Endothelial cell of umbilical vein (primary cell): Measurements from ENCODE around the gene WLS. TPM values are rescaled to one million over a fixed set of nuclear protein-coding genes. Genes with fewer than 3 reads are reported as not detected.

Experiments used
- BruUV-seq: library from RNA; stranded (reverse); fragments of 400-500 nt; replicated peaks from 2 replicates; lab custom pipeline; 2021; lab: Mats Ljungman, UMichigan
- CTCF ChIA-PET: fragments of 300-600, 350-600 bp; sonication (Branson Sonifier 250); formaldehyde crosslinking; loops from one replicate; lab custom pipeline; 2021; ENCODE audit warnings: antibody characterized with exemption, inconsistent platforms; lab: Charles Lee
- POLR2A ChIA-PET: fragments of 300-600, 350-600 bp; sonication (Branson Sonifier 250); formaldehyde crosslinking; loops from one replicate; lab custom pipeline; 2021; ENCODE audit warnings: antibody characterized with exemption, inconsistent platforms; lab: Charles Lee
- DNase-seq: peaks from one replicate; pipeline ENCODE4 v3.0.0-alpha.2; 2011; ENCODE audit warnings: low read depth, low spot score
- FAIRE-seq: peaks from 2 replicates; lab custom pipeline; 2011; peaks lifted over from hg19 to GRCh38; lab: Jason Lieb, UNC
- H2AFZ ChIP-seq: 2 replicates; pipeline ENCODE4 v1.6.0; 2012; ENCODE audit warnings: low read depth, low read length, control low read depth, inconsistent platforms
- H3K27ac ChIP-seq: 2 replicates; pipeline ENCODE4 v1.5.1; 2011; ENCODE audit warnings: low read depth, mild to moderate bottlenecking, control low read depth, low read length, moderate library complexity; ENCODE audit not compliant: insufficient read depth
- H3K27me3 ChIP-seq, 2 experiments: 2 replicates each; pipeline versions ENCODE4 v1.6.0 to v1.6.1; 2011; ENCODE audit warnings: low read length in 2 of 2, mixed read lengths in 1 of 2; ENCODE audit not compliant: control insufficient read depth in 2 of 2, insufficient read depth in 2 of 2
- H3K36me3 ChIP-seq, 2 experiments: 2 replicates in 1 of 2; 3 replicates in 1 of 2; pipeline ENCODE4 v1.5.1; 2011; ENCODE audit warnings: low read length in 2 of 2, mild to moderate bottlenecking in 1 of 2, moderate library complexity in 1 of 2; ENCODE audit not compliant: control insufficient read depth in 2 of 2, insufficient read depth in 2 of 2; ENCODE audit errors: extremely low read depth in 1 of 2
- H3K4me1 ChIP-seq: 3 replicates; pipeline ENCODE4 v1.5.1; 2011; ENCODE audit warnings: mild to moderate bottlenecking, low read length; ENCODE audit not compliant: control insufficient read depth, insufficient read depth; ENCODE audit errors: extremely low read depth
- H3K4me2 ChIP-seq: 2 replicates; pipeline ENCODE4 v1.6.1; 2011; ENCODE audit warnings: low read length, control low read depth, mixed read lengths; ENCODE audit not compliant: insufficient read depth
- H3K4me3 ChIP-seq, 3 experiments: fragments of 200-600 bp in 1 of 3; sonication (generic), shearing (Covaris generic) in 1 of 3; replicated peaks in 1 of 3; 2 replicates each; pipeline ENCODE4 v1.5.1; 2011 to 2016; ENCODE audit warnings: control low read depth in 3 of 3, low read length in 3 of 3, mild to moderate bottlenecking in 2 of 3, inconsistent platforms in 1 of 3, low read depth in 1 of 3, moderate library complexity in 1 of 3; ENCODE audit not compliant: insufficient read depth in 1 of 3
- H3K79me2 ChIP-seq: 2 replicates; pipeline ENCODE4 v1.6.0; 2012; ENCODE audit warnings: low read length, inconsistent platforms; ENCODE audit not compliant: control insufficient read depth, insufficient read depth
- H3K9ac ChIP-seq: replicated peaks from 2 replicates; pipeline ENCODE3; 2011; ENCODE audit warnings: low read length, control low read depth; ENCODE audit not compliant: insufficient read depth; ENCODE audit errors: extremely low read depth
- H3K9me1 ChIP-seq: replicated peaks from 3 replicates; pipeline ENCODE4 v1.6.0; 2011; ENCODE audit warnings: mild to moderate bottlenecking, low read length; ENCODE audit not compliant: control insufficient read depth, insufficient read depth; ENCODE audit errors: extremely low read depth
- H3K9me3 ChIP-seq: replicated peaks from 2 replicates; pipeline ENCODE4 v1.5.1; 2012; ENCODE audit warnings: low read length, inconsistent platforms; ENCODE audit not compliant: control insufficient read depth, insufficient read depth
- H4K20me1 ChIP-seq: replicated peaks from 2 replicates; pipeline ENCODE3; 2011; ENCODE audit warnings: mild to moderate bottlenecking, low read length; ENCODE audit not compliant: control insufficient read depth, insufficient read depth; ENCODE audit errors: extremely low read depth
- CTCF ChIP-seq, 2 donors: IDR thresholded peaks; 1 replicate in 1 of 2; 2 replicates in 1 of 2; pipeline ENCODE4 v1.5.1; 2011; ENCODE audit warnings: low read length in 2 of 2, mild to moderate bottlenecking in 2 of 2, moderate library complexity in 2 of 2, control low read depth in 1 of 2, inconsistent platforms in 1 of 2, low read depth in 1 of 2; ENCODE audit not compliant: insufficient read depth in 1 of 2; ENCODE audit errors: extremely low read depth in 1 of 2
- FOS ChIP-seq: IDR thresholded peaks from 2 replicates; pipeline ENCODE4 v1.6.1; 2011; ENCODE audit warnings: mild to moderate bottlenecking, low read length, moderate library complexity, borderline replicate concordance; ENCODE audit not compliant: insufficient read depth
- MAX ChIP-seq: IDR thresholded peaks from 2 replicates; pipeline ENCODE4 v1.6.1; 2011; ENCODE audit not compliant: insufficient read depth, insufficient read length
- POLR2A ChIP-seq: IDR thresholded peaks from 2 replicates; pipeline ENCODE4 v1.6.1; 2012; ENCODE audit warnings: low read depth, mild to moderate bottlenecking, control low read depth, low read length
- POLR2AphosphoS5 ChIP-seq: IDR thresholded peaks from 2 replicates; pipeline ENCODE4 v1.6.1; 2012; ENCODE audit warnings: low read depth, mild to moderate bottlenecking, control low read depth, low read length, moderate library complexity; ENCODE audit not compliant: insufficient read depth
- dilution Hi-C: fragments of 300-500 bp; cut with MboI; formaldehyde crosslinking; loops from one replicate; pipeline ENCODE4 v1.15.0; 2019; ENCODE audit warnings: low sequenced_read_pairs; ENCODE audit not compliant: extremely low pct_ligation_motif_present
- intact Hi-C: fragments of 100-400 bp; cut with micrococcal nuclease; formaldehyde crosslinking; loops from one replicate; pipeline ENCODE4 v1.10.0; 2022
- polyA plus RNA-seq, 4 experiments: library from polyadenylated mRNA; depleted of rRNA in 3 of 4; stranded (reverse) in 3 of 4; unstranded in 1 of 4; fragments of >200 nt; gene quantifications; 2 replicates each; pipeline versions ENCODE4 v1.2.1 to v1.2.3, GENCODE V29; 2011 to 2012; ENCODE audit warnings: missing spikeins in 1 of 4
- total RNA-seq: library from RNA; stranded (reverse); gene quantifications from 2 replicates; pipeline ENCODE4 v1.2.3, GENCODE V29; 2021

The WLS gene
- total and polyA plus RNA-seq, 2 donors (not counting 3 experiments of a cell fraction or from before 2014, with no cell fraction given): 121 to 199 TPM

GRCh38 chr1:68093737-68094136, 138.6 kb downstream of the WLS start:
- H3K9me1 ChIP-seq: no peaks in the 10 kb centered on the region
- no peaks in the 10 kb centered on the region for H4K20me1 ChIP-seq
- H3K4me1 ChIP-seq: no peaks in the 10 kb centered on the region
- BruUV-seq: no TSS peak
- H3K9me3 ChIP-seq: no peaks in the 10 kb centered on the region
- H3K4me3 ChIP-seq: no peak overlapping the region
- no peaks in the 10 kb centered on the region for H3K36me3 ChIP-seq
- intact Hi-C loops: no loop called here
- TF ChIP-seq MAX: no peak
- no peak for TF ChIP-seq POLR2AphosphoS5
- TF ChIP-seq CTCF (IDR thresholded peaks at IDR 0.05; ENCODE audit: extremely low read depth in 1 of 2, insufficient read depth in 1 of 2, low read depth in 1 of 2, low read length in 2 of 2): no peak
- no peak for TF ChIP-seq FOS
- H2AFZ ChIP-seq: no peak overlapping the region
- H3K79me2 ChIP-seq: no peaks in the 10 kb centered on the region
- H3K4me2 ChIP-seq: no peak overlapping the region
- H3K9ac ChIP-seq: no peak overlapping the region
- H3K27ac ChIP-seq: no peak overlapping the region
- no peaks in the 10 kb centered on the region for H3K27me3 ChIP-seq
- FAIRE-seq: no peak
- no peak for DNase-seq
- dilution Hi-C loops: no loop called here
- ChIA-PET CTCF (interaction anchor here (1.1 to 2.3 kb wide), 2 partner anchors 11 to 83 kb away, joined by 3 to 5 read pairs; no protein-coding TSS in a partner anchor), POLR2A (no interaction called here)

GRCh38 chr1:68087184-68087583, 145.1 kb downstream of the WLS start:
- Histone ChIP-seq H3K79me2 (no peaks in the 10 kb centered on the region), H3K4me2 (no peak overlapping the region), H3K9me3 (no peaks in the 10 kb centered on the region), H3K4me1 (no peaks in the 10 kb centered on the region), H3K27me3 (no peaks in the 10 kb centered on the region), H3K27ac (no peak overlapping the region), H3K9me1 (no peaks in the 10 kb centered on the region), H3K9ac (no peak overlapping the region), H2AFZ (no peak overlapping the region), H3K36me3 (no peaks in the 10 kb centered on the region), H4K20me1 (no peaks in the 10 kb centered on the region), H3K4me3 (no peak overlapping the region)
- TF ChIP-seq FOS (peak; percentile 86), POLR2A (no peak)
- no TSS peak for BruUV-seq
- dilution Hi-C loops (no loop called here), intact Hi-C loops (no loop called here)
- ChIA-PET POLR2A (interaction anchor here (1.1 kb wide), 1 partner anchor 8 kb away, joined by 4 read pairs; no protein-coding TSS in a partner anchor), CTCF (no interaction called here)
- DNase-seq: peak; percentile 28
- FAIRE-seq: peak; percentile 82
